PC-3 (cell line): ENCODE data around the gene B4GALNT3.

ENCODE experiments used
- CTCF ChIP-seq: fragments of 300-600 bp; sonication (generic); conservative IDR thresholded peaks from 2 replicates; pipeline ENCODE4 v1.5.1; 2017; ENCODE audit warnings: antibody characterized with exemption, low read depth, mild to moderate bottlenecking, low read length
- EZH2phosphoT487 ChIP-seq: fragments of 300-600 bp; sonication (generic); IDR thresholded peaks from 2 replicates; pipeline ENCODE4 v1.6.1; 2018; ENCODE audit warnings: mild to moderate bottlenecking, antibody characterized with exemption, low read length, borderline replicate concordance

- TF ChIP-seq CTCF (no peak), EZH2phosphoT487 (no peak)
Measured at GRCh38 chr12:559208-559905, 99.6 kb downstream of the B4GALNT3 start.
